ENCODE results near the gene ZNF136. TPM values are rescaled to one million over a fixed set of nuclear protein-coding genes. Genes with fewer than 3 reads are reported as not detected.

The ZNF136 gene
- total RNA-seq (2022) (4.3 and 4.9 TPM in 2 replicates), Bru-seq, nascent RNA (percentile 65 among the genes with signal in this experiment), BruChase-seq, experiment 1, labeled RNA remaining after a 6-hour chase (percentile 66 among the genes with signal in this experiment), BruChase-seq, experiment 2, labeled RNA remaining after a 2-hour chase (percentile 60 among the genes with signal in this experiment)
- long read RNA-seq, transcript ZNF136-201 (4 exons, 3,643 nt) = major isoform, 6 of 9 reads
- long read RNA-seq, partial matches to known transcripts = 0 of 9 reads
- long read RNA-seq, other reads (novel, unspliced or antisense) = 3 of 9 reads

- Mint-ChIP-seq H3K36me3 (ENCODE audit: insufficient read depth, unreplicated experiment) (peaks cover 25% of the 10 kb centered on the region), H3K27ac (ENCODE audit: unreplicated experiment) (peak within 1 kb of the TSS; percentile 96), H3K4me1 (ENCODE audit: low read depth, unreplicated experiment) (peaks cover 9% of the 10 kb centered on the region), H3K4me3 (ENCODE audit: low read depth, unreplicated experiment) (peak within 1 kb of the TSS; percentile 92), H3K9me3 (ENCODE audit: low read depth, unreplicated experiment) (peaks cover 5% of the 10 kb centered on the region), H3K27me3 (ENCODE audit: unreplicated experiment) (no peaks in the 10 kb centered on the region)
- CTCF ChIA-PET = interaction anchor here (0.5 to 1.3 kb wide), 4 partner anchors 75 to 366 kb away, joined by 3 to 4 read pairs (median 3); partner anchors contain the start of gene ZNF442
- TF ChIP-seq CTCF (IDR thresholded peaks at IDR 0.05; ENCODE audit: unreplicated experiment) = no peak
- intact Hi-C loops (cut with micrococcal nuclease; ENCODE audit: unreplicated experiment) = no loop called here
- peak; percentile 84 for DNase-seq
- no TSS peak for BruUV-seq (replicated peaks)
Observed at GRCh38 chr19:12162882-12163806, at the start of gene ZNF136. TSS of gene ZNF136 (plus strand) at chr19:12163096. CDS start at chr19:12163204, 108 bp downstream.

GRCh38 chr19:12113121-12113520, 49.8 kb upstream of the ZNF136 start:
- no peaks in the 10 kb centered on the region for H3K27me3 Mint-ChIP-seq (ENCODE audit: unreplicated experiment)
- CTCF ChIA-PET = no interaction called here
- no peaks in the 10 kb centered on the region for H3K9me3 Mint-ChIP-seq (ENCODE audit: low read depth, unreplicated experiment)
- no peak overlapping the region for H3K4me3 Mint-ChIP-seq (ENCODE audit: low read depth, unreplicated experiment)
- TF ChIP-seq CTCF (IDR thresholded peaks at IDR 0.05; ENCODE audit: unreplicated experiment) = no peak
- DNase-seq = no peak
- H3K4me1 Mint-ChIP-seq (ENCODE audit: low read depth, unreplicated experiment) = no peaks in the 10 kb centered on the region
- no peak overlapping the region for H3K27ac Mint-ChIP-seq (ENCODE audit: unreplicated experiment)
- BruUV-seq (replicated peaks) = no TSS peak
- no peaks in the 10 kb centered on the region for H3K36me3 Mint-ChIP-seq (ENCODE audit: insufficient read depth, unreplicated experiment)
- intact Hi-C loops (cut with micrococcal nuclease; ENCODE audit: unreplicated experiment) = no loop called here

- Mint-ChIP-seq H3K36me3 (ENCODE audit: insufficient read depth, unreplicated experiment) (no peaks in the 10 kb centered on the region), H3K4me3 (ENCODE audit: low read depth, unreplicated experiment) (no peak overlapping the region), H3K9me3 (ENCODE audit: low read depth, unreplicated experiment) (peaks cover 2% of the 10 kb centered on the region), H3K4me1 (ENCODE audit: low read depth, unreplicated experiment) (no peaks in the 10 kb centered on the region), H3K27me3 (ENCODE audit: unreplicated experiment) (no peaks in the 10 kb centered on the region), H3K27ac (ENCODE audit: unreplicated experiment) (no peak overlapping the region)
- TF ChIP-seq CTCF (IDR thresholded peaks at IDR 0.05; ENCODE audit: unreplicated experiment) = no peak
- BruUV-seq (replicated peaks) = no TSS peak
- intact Hi-C loops (cut with micrococcal nuclease; ENCODE audit: unreplicated experiment) = no loop called here
- CTCF ChIA-PET = interaction anchor here (0.6 kb wide), 1 partner anchor 195 kb away, joined by 3 read pairs; no protein-coding TSS in a partner anchor
- no peak for DNase-seq
Observed at GRCh38 chr19:12117201-12117970, 45.5 kb upstream of the ZNF136 start.

- Mint-ChIP-seq H3K27ac (ENCODE audit: unreplicated experiment) (no peak overlapping the region), H3K27me3 (ENCODE audit: unreplicated experiment) (no peaks in the 10 kb centered on the region), H3K9me3 (ENCODE audit: low read depth, unreplicated experiment) (peaks cover 2% of the 10 kb centered on the region), H3K4me1 (ENCODE audit: low read depth, unreplicated experiment) (no peaks in the 10 kb centered on the region), H3K36me3 (ENCODE audit: insufficient read depth, unreplicated experiment) (peaks cover 4% of the 10 kb centered on the region), H3K4me3 (ENCODE audit: low read depth, unreplicated experiment) (no peak overlapping the region)
- CTCF ChIA-PET = interaction anchor here (0.5 to 1.4 kb wide), 4 partner anchors 13 to 431 kb away, joined by 3 to 6 read pairs (median 4); partner anchors contain the start of gene ZNF20
- no peak for DNase-seq
- intact Hi-C loops (cut with micrococcal nuclease; ENCODE audit: unreplicated experiment) = no loop called here
- no TSS peak for BruUV-seq (replicated peaks)
- no peak for TF ChIP-seq CTCF (IDR thresholded peaks at IDR 0.05; ENCODE audit: unreplicated experiment)
Observed at GRCh38 chr19:12126707-12127106, 36.2 kb upstream of the ZNF136 start.

Data from Calu3 (cell line).